ENCODE data around the gene NEK10. TPM values are rescaled to one million over a fixed set of nuclear protein-coding genes. Genes with fewer than 3 reads are reported as not detected.

The NEK10 gene
- total RNA-seq, 1 donor from 2014 or later, result 5.6 TPM

DNA sequence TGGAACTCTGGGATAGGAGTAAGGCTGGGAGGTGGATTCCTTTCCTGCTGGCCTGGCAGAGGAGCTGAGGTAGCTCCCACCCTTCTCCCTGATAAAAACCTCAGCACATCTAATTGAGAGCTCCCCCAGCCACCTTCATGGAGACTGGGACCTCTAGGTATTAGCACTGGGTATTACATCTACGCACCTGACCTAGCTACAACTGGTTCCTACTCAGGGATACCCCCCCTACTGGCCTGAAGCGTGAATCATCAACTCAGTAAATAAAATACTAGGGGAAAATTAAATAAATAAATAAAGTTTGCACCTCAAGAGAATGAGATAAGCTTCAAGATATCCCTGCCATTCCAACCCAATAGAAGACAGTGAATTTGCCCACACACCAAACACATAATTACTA lies 140.4 kb downstream of the NEK10 start:
- DNase-seq (ENCODE audit: low read depth, low spot score), result no peak

DNA sequence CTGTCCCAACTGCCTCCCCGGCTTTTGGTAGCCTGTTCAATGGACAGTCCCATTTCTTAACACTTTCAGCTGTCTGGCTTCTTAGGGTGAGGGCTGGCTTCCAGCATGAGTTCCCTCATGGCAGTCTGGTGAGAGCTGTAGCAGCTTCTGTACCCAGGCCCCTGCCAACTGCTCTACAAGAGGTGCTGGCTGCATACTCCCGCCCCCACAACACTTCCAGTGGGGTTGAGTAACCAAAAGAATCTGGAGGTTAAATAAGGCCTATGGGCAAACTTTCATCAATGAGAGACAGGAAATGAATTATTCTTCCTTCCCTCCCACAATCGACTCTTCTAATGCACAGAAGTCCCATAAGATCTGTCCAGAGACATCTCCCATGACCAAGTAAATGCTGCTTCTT lies 145.0 kb downstream of the NEK10 start:
- no peak for DNase-seq (ENCODE audit: low read depth, low spot score)

DNA sequence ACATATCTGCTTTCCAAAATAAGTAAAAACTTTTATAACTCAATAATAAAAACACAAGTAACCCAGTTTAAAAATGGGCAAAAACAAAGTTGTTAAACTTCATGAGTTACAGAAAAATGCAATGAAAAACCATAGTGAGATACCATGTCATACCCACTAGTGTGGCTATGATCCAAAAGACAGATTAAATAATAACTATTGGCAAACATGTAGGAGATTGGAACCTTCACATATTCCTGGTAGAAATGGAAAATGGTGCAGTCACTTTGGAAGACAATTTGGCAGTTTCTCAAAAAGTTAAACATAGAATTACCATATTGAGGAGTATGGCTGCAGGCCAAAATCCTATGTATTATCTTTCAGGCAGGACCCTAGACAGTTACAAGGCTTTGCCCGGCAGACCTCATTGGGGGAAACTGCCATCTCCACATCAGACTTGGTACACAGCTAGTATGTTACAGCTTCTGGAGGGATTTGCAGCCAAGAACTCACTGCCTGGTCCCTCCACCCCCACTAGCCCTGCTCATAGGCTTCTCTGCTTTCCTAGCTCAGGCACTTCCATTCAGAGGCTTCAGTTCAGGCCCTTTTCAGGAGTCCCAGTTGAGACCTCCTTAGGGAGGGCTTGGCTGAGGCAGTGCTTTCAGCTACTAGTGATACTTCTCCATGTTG lies 147.8 kb downstream of the NEK10 start:
- no peak for DNase-seq (ENCODE audit: low read depth, low spot score)

DNA sequence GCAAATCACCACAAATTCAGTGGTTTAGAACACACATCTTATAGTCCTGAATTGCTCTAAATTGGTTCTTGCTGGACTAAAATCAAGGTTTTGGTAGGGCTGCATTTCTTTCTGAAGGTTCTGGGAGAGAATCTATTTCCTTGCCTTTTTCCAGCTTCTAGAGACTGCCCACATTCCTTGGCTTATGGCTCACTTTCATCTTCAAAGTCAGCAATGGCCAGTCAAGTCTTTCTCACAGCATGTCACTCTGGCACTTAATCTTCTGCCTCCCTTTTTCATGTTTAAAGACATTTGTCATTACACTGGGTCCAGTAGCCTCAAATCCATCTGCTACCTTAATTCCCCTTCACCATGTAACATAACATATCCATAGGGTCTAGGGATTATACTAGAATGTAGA lies 149.0 kb downstream of the NEK10 start:
- DNase-seq (ENCODE audit: low read depth, low spot score), result no peak

DNA sequence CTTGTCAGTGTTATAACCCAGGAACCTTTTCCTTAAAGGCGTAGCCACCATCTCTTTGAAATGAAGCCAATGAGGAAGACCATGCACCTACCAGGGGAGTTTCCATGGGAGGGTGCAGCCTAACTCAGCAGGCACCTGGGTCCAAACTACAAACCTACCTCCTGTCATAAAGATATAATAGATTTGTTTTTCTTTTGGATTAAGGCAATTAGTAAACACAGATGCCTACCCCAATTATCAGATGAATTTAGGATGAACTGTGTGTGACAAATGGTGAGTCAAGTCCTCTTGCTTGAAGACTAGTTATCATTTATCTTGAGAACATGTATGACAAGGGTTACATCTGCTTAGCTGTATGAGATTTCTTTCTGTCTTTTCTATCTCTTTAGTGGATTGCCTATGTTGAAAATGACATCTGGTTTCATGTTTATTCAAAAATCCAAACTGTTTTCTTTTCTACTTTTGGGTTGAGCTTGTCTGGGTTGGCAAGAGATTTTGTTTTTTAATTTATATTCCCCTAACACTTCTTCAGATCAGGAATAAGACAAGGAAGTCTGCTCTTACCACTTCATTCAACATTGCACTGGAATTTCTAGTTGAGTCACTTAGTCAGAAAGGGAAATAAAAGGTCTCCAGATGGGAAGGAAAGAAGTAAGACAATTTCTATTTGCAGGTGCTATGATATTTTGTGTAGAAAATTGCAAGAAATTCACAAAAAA lies 149.9 kb downstream of the NEK10 start:
- DNase-seq (ENCODE audit: low read depth, low spot score), result no peak

DNA sequence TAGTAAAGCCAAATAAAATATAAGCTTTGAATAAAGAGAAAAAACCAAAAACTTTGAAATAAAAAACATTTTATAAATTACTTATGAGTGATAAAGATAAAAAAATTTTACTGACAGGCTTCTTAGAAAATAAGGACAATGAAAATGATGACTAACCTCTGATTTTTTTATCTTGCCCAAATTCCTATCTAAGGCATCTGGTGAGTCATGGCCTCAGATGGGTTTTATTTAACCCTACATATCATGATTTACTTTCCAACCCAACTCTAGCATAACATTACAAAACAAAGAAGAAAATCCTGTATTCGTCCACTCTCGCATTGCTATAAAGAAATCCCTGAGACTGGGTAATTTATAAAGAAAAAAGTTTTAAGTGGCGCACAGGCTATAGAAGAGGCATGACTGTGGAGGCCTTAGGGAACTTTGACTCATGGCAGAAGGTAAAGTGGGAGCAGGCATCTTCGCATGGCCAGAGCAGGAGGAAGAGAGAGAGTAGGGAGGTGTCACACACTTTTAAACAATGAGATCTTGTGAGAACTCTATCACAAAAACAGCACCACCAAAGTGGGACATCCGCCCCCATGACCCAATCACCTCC lies 152.1 kb downstream of the NEK10 start:
- no peak for DNase-seq (ENCODE audit: low read depth, low spot score)

DNA sequence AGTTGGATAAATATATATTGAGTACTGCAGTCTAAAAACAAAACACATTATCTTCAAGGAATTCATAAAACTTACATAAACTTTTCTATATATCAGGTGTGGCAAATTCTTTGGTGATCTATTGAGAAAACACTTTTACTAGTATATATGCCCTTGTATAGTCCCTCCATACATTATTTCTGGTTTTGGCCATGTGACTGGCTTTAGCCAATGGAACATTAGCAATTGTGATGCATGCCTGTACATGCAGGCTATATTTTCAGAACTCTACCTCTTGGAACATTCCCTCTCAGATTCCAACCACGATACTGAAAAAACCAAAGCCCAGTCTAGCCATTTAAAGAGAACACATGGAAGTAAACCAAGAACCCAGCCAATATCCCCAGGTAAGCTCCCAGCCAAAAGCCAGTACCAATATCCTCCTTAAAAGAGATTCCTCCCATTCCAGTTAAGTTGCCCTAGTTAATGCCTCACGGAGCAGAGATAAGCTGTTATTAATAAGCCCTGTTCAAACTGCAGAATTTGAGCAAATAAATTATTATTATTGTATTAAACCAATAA lies 152.8 kb downstream of the NEK10 start:
- no peak for DNase-seq (ENCODE audit: low read depth, low spot score)

DNA sequence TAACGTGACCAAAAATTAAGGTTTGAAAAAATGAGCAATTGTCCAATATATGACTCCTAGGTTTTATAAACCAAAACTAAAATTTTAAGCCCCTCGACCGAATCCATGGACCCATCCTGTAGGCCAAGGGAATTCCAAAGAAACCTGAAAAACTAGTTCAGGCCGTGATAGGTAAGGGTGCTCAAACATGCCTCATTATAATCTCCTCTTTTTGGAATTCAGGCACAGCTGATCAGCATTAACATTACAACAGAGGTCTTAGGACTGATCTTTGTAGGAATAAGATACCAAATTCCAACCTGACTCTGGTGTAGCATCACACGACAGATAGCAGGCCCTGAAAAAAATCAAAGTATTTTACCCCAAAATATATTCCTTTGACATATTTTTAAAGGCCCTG lies 155.7 kb downstream of the NEK10 start:
- no peak for DNase-seq (ENCODE audit: low read depth, low spot score)

DNA sequence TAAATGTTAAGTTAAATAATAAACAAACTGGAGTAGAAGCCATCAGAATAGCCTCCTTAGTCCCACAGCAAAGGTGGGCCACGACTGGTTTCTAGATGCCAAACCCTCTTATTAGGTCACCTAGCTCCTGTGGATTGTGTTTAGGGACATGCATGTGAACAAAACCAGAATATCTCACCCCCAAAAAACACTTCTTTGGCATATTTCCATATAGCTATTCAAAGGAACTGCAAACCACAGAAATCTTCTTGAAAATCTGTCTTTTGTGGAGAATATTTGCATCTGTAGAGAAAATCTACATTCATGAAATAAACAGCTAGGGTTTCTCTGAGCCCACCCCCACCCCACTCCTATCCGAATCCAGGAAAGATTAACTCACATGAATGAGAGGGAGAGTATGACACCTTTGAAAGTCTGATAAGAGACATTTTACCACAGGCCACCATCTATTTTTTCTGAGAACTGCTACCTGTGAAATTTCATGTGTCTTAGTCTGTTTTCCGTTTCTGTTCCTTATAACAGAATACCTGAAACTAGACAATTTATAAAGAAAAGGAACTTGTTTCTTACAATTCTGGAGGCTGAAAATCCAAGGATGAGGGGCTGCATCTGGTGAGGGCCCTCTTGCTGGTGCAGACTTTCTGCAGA lies 159.4 kb downstream of the NEK10 start:
- no peak for DNase-seq (ENCODE audit: low read depth, low spot score)

DNA sequence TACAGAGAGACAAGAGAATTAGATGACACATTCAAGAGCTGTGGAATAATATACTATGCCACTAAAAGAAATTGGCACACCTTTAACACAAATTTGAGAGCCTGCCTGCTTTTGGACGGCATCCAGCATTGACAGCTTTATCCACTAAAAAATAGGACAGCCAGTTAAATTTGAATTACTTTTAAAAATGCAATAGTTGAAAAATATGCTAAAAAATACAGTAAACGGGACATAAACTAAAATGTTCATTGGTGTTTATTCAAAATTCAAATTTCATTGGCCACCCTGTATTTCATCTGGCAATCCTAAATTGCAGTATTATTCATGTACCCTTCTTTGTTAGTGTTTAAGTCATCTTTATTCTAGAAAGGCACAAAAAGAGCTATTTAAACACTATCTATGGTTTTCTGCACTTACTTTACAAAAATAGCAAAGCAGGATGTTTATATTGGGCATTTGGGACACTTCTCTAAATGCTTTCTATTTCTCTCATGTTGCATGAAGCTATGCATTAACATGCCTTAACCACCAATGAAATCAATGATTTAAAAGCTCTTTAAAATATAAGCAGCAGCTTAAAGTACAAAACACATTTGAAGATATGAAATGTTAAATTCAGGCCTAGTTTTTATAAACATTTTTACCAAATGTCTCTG lies 160.1 kb downstream of the NEK10 start:
- DNase-seq (ENCODE audit: low read depth, low spot score), result no peak

DNA sequence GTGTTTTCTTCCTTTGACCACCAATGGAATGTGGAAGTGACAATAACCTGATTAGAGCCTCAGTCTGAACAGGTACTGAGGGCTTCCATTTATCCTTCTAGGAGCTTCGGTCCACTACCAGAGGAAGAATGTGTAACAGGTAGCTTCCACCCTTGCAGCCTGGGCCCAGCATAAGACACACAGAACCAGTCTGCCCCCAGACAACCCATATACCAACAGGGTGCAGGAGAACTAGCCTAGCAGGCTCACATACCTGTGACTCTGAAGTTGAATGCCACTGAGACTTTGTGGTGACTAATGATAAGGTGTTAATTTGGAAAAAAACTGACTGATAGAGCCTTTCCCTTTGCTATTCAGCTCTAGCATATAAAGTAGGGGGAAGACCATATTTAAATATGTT lies 166.2 kb downstream of the NEK10 start:
- no peak for DNase-seq (ENCODE audit: low read depth, low spot score)

DNA sequence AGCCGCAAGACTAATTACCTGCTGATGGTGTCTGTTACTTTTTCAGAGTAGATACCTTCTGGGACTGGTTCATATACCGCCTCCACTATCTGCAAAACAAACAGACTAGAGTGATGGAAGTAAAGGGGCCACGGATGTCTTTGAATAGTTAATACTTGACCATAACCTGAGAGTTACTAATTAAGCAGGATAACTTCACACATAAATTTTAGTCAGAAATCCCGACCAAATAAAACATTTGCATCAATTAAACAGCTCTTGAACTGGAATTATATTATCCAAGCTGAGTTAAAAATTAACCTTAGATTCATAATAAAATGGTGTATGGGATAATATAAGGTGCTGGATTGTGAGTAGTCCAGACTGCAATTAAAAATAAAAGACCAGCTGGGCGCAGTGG lies 167.7 kb downstream of the NEK10 start:
- no peak for DNase-seq (ENCODE audit: low read depth, low spot score)

DNA sequence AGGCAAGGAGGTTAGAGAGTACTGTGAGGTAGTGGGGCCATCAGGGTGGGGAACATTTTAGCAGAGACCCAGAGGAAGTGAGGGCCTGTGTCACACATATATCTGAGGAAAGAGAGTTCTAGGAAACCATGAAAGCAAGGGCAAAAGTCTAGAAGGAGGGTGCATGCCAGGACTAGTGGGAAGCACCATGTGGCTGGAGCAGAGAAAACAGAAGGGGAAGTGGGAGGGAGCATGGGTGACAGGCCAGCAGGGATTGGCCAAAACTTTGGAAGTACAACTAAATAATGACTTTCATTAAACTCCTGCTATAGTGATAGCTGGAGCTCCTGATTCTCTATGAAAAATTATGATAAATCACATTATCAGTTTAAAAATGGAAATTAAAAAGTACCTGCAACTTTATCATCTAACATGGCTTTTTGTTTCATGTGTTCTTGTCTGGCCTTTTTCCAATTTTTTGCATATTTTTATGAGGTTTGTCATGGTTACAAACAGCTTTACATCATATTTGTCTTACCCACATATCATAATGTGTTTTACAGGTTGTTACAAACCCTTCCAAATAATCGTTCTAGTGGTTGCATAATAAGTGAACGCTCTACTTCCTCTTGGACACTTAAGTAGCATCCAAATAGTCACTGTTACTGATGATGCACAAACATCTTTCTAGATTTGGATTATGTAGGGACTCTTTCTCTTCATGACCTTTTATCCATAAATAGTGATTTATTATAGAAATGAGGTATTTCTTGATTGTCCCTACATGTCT lies 168.3 kb downstream of the NEK10 start:
- DNase-seq (ENCODE audit: low read depth, low spot score), result no peak

DNA sequence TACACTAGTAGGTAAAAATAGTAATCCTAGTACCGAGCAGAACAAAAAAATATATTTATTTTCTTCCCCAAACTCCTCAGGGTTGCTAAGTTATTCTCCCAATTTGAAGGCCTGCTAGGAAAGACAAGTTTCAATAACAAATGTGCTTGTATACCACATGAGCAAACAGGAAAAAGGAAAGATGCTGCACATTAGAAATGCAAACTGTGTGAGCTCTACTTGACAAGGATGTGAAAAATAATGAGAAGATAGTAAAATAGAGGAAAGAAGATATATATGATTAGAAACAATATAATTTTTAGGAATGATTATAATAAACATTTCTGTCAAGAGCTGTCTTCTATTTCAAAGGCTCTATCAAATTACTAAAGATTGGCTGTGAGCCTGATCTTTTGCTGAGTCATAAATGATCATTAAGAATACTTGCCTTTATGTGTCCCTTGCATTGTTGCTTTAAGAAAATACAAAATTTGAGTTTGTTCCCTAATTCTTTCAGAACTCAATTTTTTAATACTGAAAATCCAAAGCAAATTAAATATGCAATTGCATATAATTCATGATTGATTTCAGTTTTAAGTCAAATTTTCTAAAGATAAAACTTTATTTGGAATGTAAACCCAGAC lies 174.2 kb downstream of the NEK10 start:
- no peak for DNase-seq (ENCODE audit: low read depth, low spot score)

DNA sequence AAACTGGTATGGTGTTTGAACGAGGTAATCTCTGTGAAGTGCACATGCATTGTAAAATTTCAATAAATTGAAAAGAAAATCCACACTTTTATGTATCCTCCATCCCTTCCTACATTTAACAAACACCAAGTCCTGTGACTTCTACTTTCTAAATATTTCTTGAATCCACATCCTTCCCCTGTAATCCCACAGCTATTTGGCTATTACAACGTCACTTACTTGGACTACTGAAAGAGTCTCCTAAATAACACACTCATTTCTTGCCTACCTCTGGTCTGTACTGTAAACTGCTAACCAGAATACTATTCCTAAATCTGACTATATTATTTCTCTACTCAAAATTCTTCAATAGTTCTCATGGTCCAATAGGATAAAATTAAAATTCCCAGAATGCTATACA lies 176.1 kb downstream of the NEK10 start:
- no peak for DNase-seq (ENCODE audit: low read depth, low spot score)

DNA sequence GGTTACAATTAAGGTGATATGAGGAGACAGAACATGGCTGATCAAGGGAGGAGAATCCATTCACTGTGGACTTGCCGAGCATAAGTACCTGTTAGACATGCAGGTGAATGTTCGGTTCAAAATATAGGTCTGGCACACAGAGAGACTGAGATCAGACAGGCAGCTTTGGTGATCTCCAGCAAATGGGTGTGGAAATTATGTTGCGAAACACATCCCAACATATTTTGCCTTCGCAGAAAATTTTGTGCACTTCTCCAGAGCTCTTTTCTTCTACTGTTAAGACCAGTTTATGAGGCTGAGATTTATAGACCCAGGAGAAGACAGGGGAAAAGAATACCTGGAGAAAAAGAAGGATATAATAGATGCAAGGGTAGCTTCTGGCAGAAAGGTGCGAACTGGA lies 183.2 kb downstream of the NEK10 start:
- DNase-seq (ENCODE audit: low read depth, low spot score), result no peak

DNA sequence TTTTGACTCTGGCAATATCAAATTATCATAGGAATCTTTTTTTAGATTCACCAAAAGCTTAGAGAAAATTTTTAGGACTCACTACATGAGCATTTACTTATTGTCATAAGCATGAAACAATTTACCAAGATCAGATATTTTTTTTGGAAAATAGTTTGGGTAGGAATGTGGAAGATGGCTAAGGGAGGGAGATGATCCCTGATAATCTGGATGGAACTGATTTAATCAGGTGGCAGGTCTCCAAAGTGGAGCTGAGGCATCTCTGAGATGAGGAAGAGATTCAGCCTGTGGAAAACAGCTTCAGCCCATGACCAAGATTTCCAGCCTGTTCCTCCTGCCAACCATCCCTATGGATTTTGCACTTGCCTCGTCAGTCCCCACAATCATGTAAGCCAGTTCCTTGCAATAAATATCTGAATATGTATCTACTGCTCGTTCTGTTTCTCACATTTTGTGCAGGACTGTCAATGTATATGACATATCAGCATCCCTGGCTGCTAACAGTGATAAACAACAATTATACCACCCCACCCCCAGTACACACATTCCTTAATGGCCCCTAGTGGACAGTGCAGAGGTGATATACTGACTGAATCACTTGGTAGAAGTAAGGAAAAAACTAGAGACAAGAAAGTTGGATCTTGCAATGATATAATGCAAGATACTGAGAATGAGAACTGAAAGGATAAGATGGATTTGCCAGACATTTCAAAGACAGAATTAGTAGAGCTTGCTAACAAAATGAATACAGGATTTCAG lies 183.8 kb downstream of the NEK10 start:
- no peak for DNase-seq (ENCODE audit: low read depth, low spot score)

DNA sequence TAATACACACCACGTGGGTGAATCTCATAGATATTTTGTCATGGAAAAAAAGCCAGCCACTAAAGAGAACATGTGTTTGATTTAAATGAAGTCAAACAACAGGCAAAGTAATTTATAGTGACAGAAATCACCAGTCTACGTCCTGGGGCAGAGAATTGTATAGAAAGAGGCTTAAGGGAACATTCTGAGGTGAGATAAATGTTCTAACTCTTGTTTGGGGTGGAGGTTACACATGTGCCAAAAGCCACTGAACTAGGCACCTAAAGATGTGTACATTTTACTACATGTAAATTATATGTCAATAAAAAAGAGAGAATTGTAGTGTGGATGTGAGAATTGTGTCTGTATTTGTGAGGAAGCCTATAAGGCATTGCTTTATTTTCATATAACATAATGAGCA lies 184.9 kb downstream of the NEK10 start:
- no peak for DNase-seq (ENCODE audit: low read depth, low spot score)

DNA sequence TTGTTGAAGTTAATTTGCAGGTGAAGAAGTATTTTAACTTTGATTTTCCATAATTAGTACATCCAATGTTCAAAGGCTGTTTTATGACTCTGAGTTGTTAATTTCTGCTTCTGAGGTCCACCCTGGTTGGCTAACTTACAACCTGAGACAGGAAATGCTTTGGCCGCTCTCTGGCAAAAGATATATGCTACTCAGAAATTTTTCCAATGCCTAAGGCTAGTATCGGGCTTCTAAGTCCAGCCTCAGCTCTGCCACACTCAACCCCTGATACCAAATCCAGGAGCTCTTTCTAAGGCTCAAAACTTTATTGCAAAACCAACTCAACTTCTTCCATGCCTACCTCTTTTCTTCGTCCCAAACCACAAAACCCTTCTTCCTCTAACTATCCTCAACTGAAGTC lies 192.9 kb downstream of the NEK10 start:
- no peak for DNase-seq (ENCODE audit: low read depth, low spot score)

DNA sequence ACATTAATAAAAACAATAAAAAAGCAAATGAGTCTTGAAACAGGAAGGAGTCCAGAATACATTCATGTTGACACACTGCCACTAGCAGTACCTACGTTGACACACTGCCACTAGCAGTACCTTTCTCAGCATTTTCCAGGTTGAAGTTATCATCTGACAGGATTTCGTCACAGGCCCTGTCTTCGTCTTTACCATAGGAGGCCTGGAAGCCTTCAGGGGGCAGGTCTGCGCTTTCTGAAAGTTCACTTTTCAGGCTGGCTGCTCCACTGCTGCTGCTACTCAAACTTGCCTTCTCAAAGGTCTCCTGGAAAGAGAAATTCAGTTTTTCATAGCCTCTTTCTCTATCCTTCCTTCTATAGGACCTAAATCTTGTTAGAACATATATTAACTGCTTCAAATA lies 194.7 kb downstream of the NEK10 start:
- no peak for DNase-seq (ENCODE audit: low read depth, low spot score)

Data from pulmonary artery endothelial cell (primary cell).